MM.1S (cell line): ENCODE data around the gene TOP2A.

Source experiments
- DNase-seq: peaks from one replicate; pipeline ENCODE4 v3.0.0-alpha.2; 2015
- H2AFZ ChIP-seq: fragments of 300-600 bp; sonication (generic); 2 replicates; pipeline ENCODE4 v1.6.0; 2016; ENCODE audit warnings: antibody characterized with exemption, low read length
- H3F3A ChIP-seq: fragments of 300-600 bp; sonication (generic); 2 replicates; pipeline ENCODE4 v1.6.1; 2016; ENCODE audit warnings: mild to moderate bottlenecking, antibody characterized with exemption, low read length, moderate library complexity, mixed read lengths; ENCODE audit not compliant: insufficient read depth
- H3K27ac ChIP-seq: fragments of 300-600 bp; sonication (generic); 2 replicates; pipeline ENCODE4 v1.5.1; 2016; ENCODE audit warnings: mild to moderate bottlenecking, low read length
- H3K27me3 ChIP-seq: fragments of 300-600 bp; sonication (generic); replicated peaks from 2 replicates; pipeline ENCODE4 v1.6.0; 2016; ENCODE audit warnings: low read length; ENCODE audit not compliant: insufficient read depth
- H3K36me3 ChIP-seq: fragments of 300-600 bp; sonication (generic); replicated peaks from 2 replicates; pipeline ENCODE4 v1.6.1; 2016; ENCODE audit warnings: mild to moderate bottlenecking, low read length, mixed read lengths; ENCODE audit not compliant: insufficient read depth
- H3K4me1 ChIP-seq: fragments of 300-600 bp; sonication (generic); 2 replicates; pipeline ENCODE4 v1.6.1; 2016; ENCODE audit warnings: low read length, mixed read lengths
- H3K4me2 ChIP-seq: fragments of 300-600 bp; sonication (generic); 2 replicates; pipeline ENCODE4 v1.6.0; 2016; ENCODE audit warnings: low read depth, low read length
- H3K4me3 ChIP-seq: fragments of 300-600 bp; sonication (generic); 2 replicates; pipeline ENCODE4 v1.5.1; 2016; ENCODE audit warnings: low read length, mixed read lengths
- H3K79me2 ChIP-seq: fragments of 300-600 bp; sonication (generic); 2 replicates; pipeline ENCODE4 v1.6.1; 2016; ENCODE audit warnings: mixed run types, low read length, mixed read lengths
- H3K9ac ChIP-seq: fragments of 300-600 bp; sonication (generic); 2 replicates; pipeline ENCODE4 v1.6.1; 2016; ENCODE audit warnings: low read length, mixed read lengths
- H3K9me2 ChIP-seq: fragments of 300-600 bp; sonication (generic); replicated peaks from 2 replicates; pipeline ENCODE4 v1.6.1; 2016; ENCODE audit warnings: mild to moderate bottlenecking, low read length, mixed read lengths; ENCODE audit not compliant: insufficient read depth
- H3K9me3 ChIP-seq: fragments of 300-600 bp; sonication (generic); replicated peaks from 2 replicates; pipeline ENCODE4 v1.6.1; 2016; ENCODE audit warnings: mild to moderate bottlenecking, low read length, mixed read lengths; ENCODE audit not compliant: insufficient read depth
- H4K20me1 ChIP-seq: fragments of 300-600 bp; sonication (generic); 2 replicates; pipeline ENCODE4 v1.6.1; 2016; ENCODE audit warnings: mild to moderate bottlenecking, low read length, moderate library complexity, mixed read lengths; ENCODE audit not compliant: insufficient read depth
- EZH2 ChIP-seq: fragments of 300-600 bp; sonication (generic); optimal IDR thresholded peaks from 2 replicates; pipeline ENCODE3; 2017; ENCODE audit warnings: low read depth, mild to moderate bottlenecking, antibody characterized with exemption, low read length, mixed read lengths
- EZH2phosphoT487 ChIP-seq: fragments of 300-600 bp; sonication (generic); IDR thresholded peaks from 2 replicates; pipeline ENCODE4 v1.6.1; 2018; ENCODE audit warnings: antibody characterized with exemption, low read length
- TF ChIP-seq, protein P1 (sequence below): fragments of 300-600 bp; sonication (generic); IDR thresholded peaks from 2 replicates; pipeline ENCODE4 v1.5.1; 2016; ENCODE audit warnings: antibody characterized with exemption, low read length, mixed read lengths

The TOP2A gene

DNA sequence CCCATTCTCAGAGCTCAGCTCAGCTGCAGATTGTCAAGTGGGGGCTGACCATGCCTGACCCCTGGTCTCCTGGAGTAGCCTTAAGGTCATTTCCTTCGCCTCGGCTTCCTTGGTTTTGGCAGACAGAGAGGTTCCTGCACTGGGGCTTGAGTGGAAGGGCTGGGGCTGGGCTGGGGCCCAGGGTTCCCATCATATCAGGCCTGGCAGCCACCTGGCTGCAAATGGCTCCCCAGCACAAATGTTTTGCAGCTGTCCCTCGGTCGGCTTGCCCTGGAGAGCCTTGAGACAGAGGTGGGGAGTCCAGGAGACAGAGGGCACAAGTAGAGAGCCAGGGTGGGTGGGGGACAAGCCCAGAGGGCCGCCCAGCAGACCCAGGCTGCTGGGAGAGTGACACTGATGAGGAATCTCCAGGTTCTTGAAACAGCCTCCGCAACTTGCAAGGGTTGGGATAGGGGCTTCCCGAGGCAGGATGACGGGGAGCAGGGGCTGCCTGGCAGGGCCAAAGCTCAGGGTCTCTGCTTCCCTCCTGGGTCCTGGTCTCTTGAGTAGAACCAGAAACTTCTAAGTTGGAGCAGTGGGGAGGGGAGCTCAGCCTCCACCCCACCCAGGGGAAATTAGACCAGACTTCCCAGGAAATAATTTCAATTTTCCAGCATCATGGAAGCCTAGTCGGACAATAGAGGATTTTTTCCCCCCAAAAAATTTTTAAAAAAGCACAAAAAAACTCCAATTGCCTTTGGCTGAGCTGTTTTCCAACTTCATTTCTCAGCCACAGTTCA lies 44.8 kb upstream of the TOP2A start:
- no peak overlapping the region for H3K27ac ChIP-seq
- H4K20me1 ChIP-seq, result no peaks in the 10 kb centered on the region
- no peak overlapping the region for H3K4me2 ChIP-seq
- H3K4me3 ChIP-seq, result no peak overlapping the region
- H3K9me3 ChIP-seq, result no peaks in the 10 kb centered on the region
- H3K9me2 ChIP-seq, result no peaks in the 10 kb centered on the region
- H3K27me3 ChIP-seq, result peaks cover 68% of the 10 kb centered on the region
- H3K36me3 ChIP-seq, result no peaks in the 10 kb centered on the region
- no peak for TF ChIP-seq EZH2phosphoT487
- TF ChIP-seq, protein P1, sequence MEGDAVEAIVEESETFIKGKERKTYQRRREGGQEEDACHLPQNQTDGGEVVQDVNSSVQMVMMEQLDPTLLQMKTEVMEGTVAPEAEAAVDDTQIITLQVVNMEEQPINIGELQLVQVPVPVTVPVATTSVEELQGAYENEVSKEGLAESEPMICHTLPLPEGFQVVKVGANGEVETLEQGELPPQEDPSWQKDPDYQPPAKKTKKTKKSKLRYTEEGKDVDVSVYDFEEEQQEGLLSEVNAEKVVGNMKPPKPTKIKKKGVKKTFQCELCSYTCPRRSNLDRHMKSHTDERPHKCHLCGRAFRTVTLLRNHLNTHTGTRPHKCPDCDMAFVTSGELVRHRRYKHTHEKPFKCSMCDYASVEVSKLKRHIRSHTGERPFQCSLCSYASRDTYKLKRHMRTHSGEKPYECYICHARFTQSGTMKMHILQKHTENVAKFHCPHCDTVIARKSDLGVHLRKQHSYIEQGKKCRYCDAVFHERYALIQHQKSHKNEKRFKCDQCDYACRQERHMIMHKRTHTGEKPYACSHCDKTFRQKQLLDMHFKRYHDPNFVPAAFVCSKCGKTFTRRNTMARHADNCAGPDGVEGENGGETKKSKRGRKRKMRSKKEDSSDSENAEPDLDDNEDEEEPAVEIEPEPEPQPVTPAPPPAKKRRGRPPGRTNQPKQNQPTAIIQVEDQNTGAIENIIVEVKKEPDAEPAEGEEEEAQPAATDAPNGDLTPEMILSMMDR, result no peak
- TF ChIP-seq EZH2, result no peak
- no peak overlapping the region for H3K9ac ChIP-seq
- no peaks in the 10 kb centered on the region for H3K79me2 ChIP-seq
- H3K4me1 ChIP-seq, result no peaks in the 10 kb centered on the region
- no peaks in the 10 kb centered on the region for H3F3A ChIP-seq
- no peak for DNase-seq
- H2AFZ ChIP-seq, result no peak overlapping the region

- H3K9me2 ChIP-seq, result no peaks in the 10 kb centered on the region
- H3K4me2 ChIP-seq, result no peak overlapping the region
- no peak for DNase-seq
- H3K36me3 ChIP-seq, result no peaks in the 10 kb centered on the region
- no peaks in the 10 kb centered on the region for H3K79me2 ChIP-seq
- no peaks in the 10 kb centered on the region for H4K20me1 ChIP-seq
- H3K27ac ChIP-seq, result no peak overlapping the region
- no peak overlapping the region for H3K4me3 ChIP-seq
- H3K4me1 ChIP-seq, result no peaks in the 10 kb centered on the region
- H2AFZ ChIP-seq, result no peak overlapping the region
- H3F3A ChIP-seq, result no peaks in the 10 kb centered on the region
- TF ChIP-seq, protein P1, result no peak
- TF ChIP-seq EZH2 (no peak), EZH2phosphoT487 (no peak)
- H3K9ac ChIP-seq, result no peak overlapping the region
- H3K27me3 ChIP-seq, result peaks cover 70% of the 10 kb centered on the region
- no peaks in the 10 kb centered on the region for H3K9me3 ChIP-seq
Measured at GRCh38 chr17:40461732-40462342, 44.1 kb upstream of the TOP2A start.

GRCh38 chr17:40460968-40461731 lies 43.5 kb upstream of the TOP2A start:
- no peak overlapping the region for H3K4me2 ChIP-seq
- H3K27me3 ChIP-seq, result peaks cover 70% of the 10 kb centered on the region
- no peaks in the 10 kb centered on the region for H4K20me1 ChIP-seq
- no peaks in the 10 kb centered on the region for H3K9me3 ChIP-seq
- no peak for DNase-seq
- H3K36me3 ChIP-seq, result no peaks in the 10 kb centered on the region
- H3K79me2 ChIP-seq, result no peaks in the 10 kb centered on the region
- no peaks in the 10 kb centered on the region for H3F3A ChIP-seq
- no peak overlapping the region for H2AFZ ChIP-seq
- no peak overlapping the region for H3K27ac ChIP-seq
- no peak overlapping the region for H3K9ac ChIP-seq
- no peaks in the 10 kb centered on the region for H3K4me1 ChIP-seq
- H3K4me3 ChIP-seq, result no peak overlapping the region
- TF ChIP-seq EZH2phosphoT487 (no peak), EZH2 (no peak)
- TF ChIP-seq, protein P1, result no peak
- H3K9me2 ChIP-seq, result no peaks in the 10 kb centered on the region
